GM19452 (cell line): ENCODE measurements around the gene ACLY.
"Not testable (repeated sequence)": the region's sequence is repeated elsewhere in the genome, so short reads cannot be mapped to it uniquely, and the experiment has no call there.

Experiments
- ATAC-seq: cut with Tn5 transposase; IDR thresholded peaks from one replicate; pipeline ENCODE4 v1.9.1; 2021; ENCODE audit not compliant: unreplicated experiment

ACLY gene

DNA sequence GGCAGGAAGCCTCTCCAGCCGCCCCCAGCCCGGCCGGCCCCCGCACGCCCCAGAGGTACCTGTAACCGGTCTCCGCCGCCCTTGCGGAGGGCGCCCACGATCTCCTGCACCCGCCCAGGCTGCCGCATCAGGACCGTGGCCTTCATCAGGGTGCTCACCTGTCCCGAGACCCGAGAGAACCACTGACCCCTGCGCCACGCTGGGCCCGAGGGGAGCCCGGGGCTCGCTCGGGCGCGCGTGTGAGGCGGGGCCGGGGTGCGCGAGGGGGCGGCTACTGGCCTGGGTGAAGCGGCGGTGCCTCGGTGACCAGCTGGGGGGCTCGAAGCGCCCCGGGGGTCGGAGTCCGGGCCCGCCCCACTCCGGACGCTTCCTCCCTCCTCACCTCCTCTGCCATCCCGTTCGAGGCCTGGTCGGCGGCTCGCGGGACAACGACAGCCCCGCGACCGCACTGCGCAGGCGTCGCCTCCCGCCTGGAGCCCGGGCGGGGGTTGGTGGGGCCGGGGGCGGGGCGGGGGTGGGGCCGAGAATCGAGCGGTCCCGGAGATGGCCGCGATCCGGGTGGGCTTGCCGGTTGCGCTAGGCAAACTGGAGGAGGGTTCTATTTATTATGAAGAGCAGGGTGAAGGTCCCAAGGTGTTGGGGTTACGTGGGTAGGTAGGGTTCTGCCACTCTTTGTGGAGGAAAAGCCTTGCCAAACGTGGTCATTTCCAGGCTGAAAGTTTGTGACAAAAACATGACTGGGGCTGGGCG lies 82.8 kb downstream of the ACLY start, which contains the start of gene NT5C3B:
TSS of gene NT5C3B (minus strand) at position 433 of the 750 bp plus-strand sequence. CDS start at position 394, 39 bp downstream.
- ATAC-seq, result no peak

DNA sequence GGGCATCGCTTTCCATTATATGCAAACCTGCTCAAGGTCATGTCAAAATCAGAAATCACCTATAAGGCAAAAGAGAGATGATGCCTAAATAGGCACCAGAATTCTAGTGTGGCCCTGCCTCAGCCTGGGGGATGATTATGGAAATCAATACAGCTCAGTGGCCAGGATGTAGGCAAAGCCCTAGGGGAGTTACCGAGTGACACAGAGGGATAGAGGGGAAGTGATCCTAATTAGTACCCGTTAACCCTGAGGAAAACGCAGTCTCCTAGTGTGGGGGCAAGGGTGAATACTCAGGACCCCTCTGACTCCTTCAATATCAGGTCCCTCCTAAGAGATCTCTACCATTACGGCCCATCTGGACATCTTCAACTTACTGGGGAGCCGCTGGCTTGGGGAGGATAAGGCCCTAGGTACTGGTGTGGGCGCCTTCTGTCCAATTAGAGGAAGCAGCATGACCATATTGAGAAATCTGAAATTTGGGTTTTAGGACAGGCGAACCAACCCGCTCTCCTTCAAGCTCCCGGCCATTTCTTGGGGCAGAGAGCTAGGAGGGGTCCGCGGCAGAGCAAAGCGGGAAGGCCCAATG lies 83.4 kb downstream of the ACLY start:
- no peak for ATAC-seq

DNA sequence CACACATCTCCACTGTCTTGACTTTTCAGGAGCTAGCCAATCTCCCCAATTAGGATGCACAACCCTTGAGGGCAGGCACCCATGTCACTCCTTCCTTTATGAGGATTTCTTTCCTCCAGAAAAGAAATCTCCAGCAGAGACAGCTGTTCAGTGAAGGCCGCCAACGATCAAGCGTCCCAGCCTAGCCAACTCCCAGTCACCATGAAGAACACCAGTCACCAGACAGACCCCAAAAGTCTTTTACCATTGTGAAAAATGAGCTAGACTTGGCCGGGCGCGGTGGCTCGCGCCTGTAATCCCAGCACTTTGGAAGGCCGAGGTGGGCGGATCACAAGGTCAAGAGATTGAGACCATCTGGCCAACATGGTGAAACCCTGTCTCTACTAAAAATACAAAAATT lies 88.8 kb downstream of the ACLY start:
- not testable (repeated sequence) for ATAC-seq

DNA sequence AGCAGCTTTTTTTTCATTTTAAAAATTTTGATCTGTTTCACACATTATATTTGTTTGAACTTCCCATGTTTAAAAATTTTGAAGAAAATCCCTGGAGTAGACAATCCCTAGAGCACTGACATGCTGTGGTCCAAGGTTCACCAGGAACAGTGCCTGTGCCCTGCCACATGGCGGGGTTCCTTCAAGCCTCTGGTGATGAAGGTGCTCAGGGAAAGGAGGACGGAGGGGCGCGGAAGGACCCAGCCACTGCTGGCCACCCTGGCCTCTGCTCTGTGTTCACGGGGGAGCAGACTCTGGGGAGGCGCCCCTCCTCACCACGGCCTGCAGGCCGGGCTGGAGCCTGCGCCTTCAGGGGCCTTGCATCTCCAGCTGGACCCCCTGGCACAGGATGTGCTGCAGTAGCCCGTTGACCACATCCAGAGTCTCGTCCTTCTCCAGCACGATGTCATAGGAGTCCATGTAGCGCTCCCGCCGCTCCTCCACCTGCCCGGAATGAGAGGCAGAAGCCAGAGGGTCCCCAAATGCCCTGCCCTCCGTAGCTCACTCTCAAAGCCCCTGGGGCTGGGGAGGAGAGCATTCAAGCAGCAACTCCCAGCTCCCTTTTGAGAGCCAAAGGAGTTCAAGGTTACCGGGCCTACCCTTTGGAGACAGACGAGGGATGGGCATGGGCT lies 93.4 kb downstream of the ACLY start:
- ATAC-seq, result no peak

DNA sequence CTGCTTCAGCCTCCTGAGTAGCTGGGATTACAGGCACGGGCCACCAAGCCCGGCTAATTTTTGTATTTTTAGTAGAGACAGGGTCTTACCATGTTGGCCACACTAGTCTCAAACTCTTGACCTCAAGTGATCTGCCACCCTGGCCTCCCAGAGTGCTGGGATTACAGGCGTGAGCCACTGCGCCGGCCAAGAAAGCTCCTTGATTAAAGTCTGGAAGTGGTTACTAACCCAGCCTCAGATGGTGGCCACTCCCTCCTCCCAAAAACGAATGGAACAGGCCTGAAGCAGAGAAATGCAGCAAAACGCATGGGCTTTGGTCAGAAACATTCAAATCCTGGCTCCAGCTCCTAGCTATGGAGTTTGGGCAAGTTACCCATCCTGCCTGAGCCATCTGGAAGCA lies 94.7 kb downstream of the ACLY start:
- ATAC-seq, result no peak

DNA sequence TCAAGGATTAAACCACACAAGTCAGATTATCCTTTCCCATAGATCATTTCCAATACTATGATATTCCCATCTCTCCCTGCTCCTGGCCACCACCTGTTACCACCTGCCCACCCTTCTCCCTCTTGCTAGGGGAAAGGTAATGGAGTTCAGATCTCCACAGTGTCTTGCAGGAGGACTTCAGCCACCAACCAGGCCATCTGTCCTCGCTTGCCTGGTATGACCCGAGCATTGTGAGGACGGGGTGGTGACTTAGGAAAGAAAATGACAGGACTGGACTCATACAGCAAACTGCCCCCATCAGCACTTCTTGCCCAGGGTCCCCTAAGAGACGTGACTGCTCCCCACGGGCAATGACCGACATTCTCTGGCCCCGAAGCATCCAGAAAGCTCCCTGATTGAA lies 95.2 kb downstream of the ACLY start:
- ATAC-seq, result no peak

DNA sequence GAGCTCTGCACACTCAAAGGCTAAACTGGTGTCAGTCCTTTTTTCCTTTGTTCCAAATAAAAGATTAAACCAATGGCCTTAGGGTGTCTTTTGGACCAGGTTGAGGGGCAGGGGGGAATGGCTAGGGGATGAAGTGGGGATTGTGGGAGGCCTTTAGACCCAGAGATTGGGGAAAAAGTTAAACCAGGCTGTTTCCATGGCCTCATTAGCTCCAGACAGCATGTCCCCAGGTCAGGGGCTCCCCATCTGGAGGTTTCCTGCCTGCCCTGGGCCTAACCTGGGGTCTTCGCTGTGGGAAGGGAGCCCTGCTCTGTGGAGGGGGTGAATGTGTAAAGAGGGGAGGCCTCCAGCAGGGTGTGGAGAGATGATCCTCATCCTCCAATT lies 95.6 kb downstream of the ACLY start:
- no peak for ATAC-seq

DNA sequence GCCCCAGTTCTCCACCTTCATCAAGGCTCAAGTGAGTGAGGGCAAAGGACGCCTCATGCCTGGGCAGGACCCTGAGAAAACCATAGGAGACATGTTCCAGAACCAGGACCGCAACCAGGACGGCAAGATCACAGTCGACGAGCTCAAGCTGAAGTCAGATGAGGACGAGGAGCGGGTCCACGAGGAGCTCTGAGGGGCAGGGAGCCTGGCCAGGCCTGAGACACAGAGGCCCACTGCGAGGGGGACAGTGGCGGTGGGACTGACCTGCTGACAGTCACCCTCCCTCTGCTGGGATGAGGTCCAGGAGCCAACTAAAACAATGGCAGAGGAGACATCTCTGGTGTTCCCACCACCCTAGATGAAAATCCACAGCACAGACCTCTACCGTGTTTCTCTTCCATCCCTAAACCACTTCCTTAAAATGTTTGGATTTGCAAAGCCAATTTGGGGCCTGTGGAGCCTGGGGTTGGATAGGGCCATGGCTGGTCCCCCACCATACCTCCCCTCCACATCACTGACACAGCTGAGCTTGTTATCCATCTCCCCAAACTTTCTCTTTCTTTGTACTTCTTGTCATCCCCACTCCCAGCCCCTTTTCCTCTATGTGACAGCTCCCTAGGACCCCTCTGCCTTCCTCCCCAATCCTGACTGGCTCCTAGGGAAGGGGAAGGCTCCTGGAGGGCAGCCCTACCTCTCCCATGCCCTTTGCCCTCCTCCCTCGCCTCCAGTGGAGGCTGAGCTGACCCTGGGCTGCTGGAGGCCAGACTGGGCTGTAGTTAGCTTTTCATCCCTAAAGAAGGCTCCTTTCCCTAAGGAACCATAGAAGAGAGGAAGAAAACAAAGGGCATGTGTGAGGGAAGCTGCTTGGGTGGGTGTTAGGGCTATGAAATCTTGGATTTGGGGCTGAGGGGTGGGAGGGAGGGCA lies 96.3 kb downstream of the ACLY start:
- no peak for ATAC-seq

DNA sequence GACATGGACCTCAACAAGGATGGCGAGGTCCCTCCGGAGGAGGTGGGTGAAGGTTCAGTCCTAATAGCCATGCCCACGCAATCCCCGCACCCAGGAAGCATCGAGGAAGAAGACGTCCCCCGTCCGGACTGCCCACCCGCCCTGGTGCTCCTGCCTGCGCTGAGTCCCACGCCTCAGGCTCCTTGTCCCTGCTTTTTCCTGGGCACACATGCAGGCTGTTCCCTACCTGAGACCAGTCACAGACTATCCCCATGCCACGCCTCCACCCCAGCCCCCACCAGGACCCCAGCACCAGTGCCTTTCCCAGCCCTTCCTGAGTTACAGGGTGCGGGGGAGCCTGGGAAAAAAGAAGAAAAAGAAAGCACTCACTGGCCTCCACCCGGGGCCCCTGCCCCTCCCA lies 97.0 kb downstream of the ACLY start:
- ATAC-seq, result no peak

DNA sequence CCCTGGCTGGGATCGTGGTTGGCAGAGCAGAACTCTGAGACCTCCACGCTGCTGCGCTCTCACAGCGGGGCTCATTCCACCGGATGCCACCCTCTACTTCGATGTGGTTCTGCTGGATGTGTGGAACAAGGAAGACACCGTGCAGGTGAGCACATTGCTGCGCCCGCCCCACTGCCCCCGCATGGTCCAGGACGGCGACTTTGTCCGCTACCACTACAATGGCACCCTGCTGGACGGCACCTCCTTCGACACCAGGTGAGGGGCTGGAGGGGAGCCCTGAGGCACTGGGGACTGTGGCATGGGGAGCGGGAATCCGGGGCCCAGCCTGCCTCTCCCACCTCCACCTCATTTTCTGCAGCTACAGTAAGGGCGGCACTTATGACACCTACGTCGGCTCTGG lies 100.7 kb downstream of the ACLY start:
- ATAC-seq, result no peak
